Measurements from ENCODE around the gene ANKIB1. TPM values are rescaled to one million over a fixed set of nuclear protein-coding genes. Genes with fewer than 3 reads are reported as not detected.

ANKIB1 gene
- total and polyA plus RNA-seq, 4 donors: 3.9 to 14.8 (median 8.4) TPM

DNA sequence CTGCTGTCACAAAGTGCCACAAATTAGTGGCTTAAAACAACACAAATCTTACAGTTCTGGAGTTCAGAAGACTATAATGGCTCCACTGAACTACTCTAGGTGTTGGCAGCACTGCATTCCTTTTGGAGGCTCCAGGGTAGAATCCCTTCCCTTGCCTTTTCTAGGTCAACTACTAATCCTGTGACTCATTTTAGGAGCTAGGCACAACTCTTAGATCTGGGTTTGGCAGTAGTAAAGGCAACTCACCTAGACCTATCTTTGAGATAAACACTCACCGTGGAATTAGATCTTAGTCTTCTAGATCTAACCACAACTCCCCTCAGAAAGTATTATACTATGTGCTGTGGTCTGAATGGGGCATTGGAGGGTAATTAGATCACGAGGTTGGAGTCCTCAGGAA, 60.4 kb downstream of the ANKIB1 start:
- Histone ChIP-seq H3K9ac (ENCODE audit: low read depth in 1 of 2, low read length in 2 of 2) (no peak overlapping the region), H3K9me3 (ENCODE audit: control insufficient read depth in 4 of 4, low read length in 3 of 4) (no peaks in the 10 kb centered on the region), H3K4me1 (ENCODE audit: control insufficient read depth in 4 of 4, insufficient read depth in 4 of 4, low read length in 3 of 4) (no peaks in the 10 kb centered on the region), H3K36me3 (ENCODE audit: control insufficient read depth in 4 of 4, insufficient read depth in 3 of 4, low read depth in 1 of 4, low read length in 3 of 4) (peaks cover 0 to 4% (median 1%) of the 10 kb centered on the region in 4 donors), H3K27ac (ENCODE audit: low read depth in 1 of 2, low read length in 2 of 2) (no peak overlapping the region), H3K4me3 (ENCODE audit: low read depth in 1 of 3, low read length in 3 of 3) (no peak overlapping the region), H3K27me3 (ENCODE audit: control insufficient read depth in 4 of 4, insufficient read depth in 4 of 4, low read length in 3 of 4) (no peaks in the 10 kb centered on the region)
- 96% methylated on average over 2 of the region's 2 CpGs for WGBS
- no peak for DNase-seq (ENCODE audit: low spot score)
- no peak for TF ChIP-seq JUND (IDR thresholded peaks at IDR 0.05)
- TF ChIP-seq, protein P1, sequence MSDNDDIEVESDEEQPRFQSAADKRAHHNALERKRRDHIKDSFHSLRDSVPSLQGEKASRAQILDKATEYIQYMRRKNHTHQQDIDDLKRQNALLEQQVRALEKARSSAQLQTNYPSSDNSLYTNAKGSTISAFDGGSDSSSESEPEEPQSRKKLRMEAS (IDR thresholded peaks at IDR 0.05): no peak

DNA sequence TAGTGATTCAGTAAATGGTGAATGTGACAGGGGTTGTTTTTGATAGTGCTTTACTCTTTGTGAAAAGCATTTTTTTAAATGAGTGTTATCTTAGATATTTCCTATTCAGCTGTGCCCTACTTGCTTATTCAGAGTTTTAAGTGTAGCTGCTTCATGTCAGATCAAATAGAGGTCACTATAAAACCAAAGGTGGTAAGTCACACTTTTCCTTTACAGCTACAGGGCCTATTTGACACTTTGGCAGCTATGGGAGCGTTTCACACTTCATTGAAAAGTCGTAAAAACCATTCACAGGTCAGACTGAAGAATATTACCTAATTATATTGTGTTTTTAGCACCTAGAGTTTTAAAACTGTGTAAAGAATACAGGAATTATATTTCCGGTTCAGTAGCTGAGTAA, 67.3 kb downstream of the ANKIB1 start:
- Histone ChIP-seq H3K27ac (ENCODE audit: low read depth in 1 of 2, low read length in 2 of 2) (no peak overlapping the region), H3K4me3 (ENCODE audit: low read depth in 1 of 3, low read length in 3 of 3) (no peak overlapping the region), H3K9me3 (ENCODE audit: control insufficient read depth in 4 of 4, low read length in 3 of 4) (no peaks in the 10 kb centered on the region), H3K27me3 (ENCODE audit: control insufficient read depth in 4 of 4, insufficient read depth in 4 of 4, low read length in 3 of 4) (no peaks in the 10 kb centered on the region), H3K36me3 (ENCODE audit: control insufficient read depth in 4 of 4, insufficient read depth in 3 of 4, low read depth in 1 of 4, low read length in 3 of 4) (peaks cover 0 to 6% (median 1%) of the 10 kb centered on the region in 4 donors), H3K4me1 (ENCODE audit: control insufficient read depth in 4 of 4, insufficient read depth in 4 of 4, low read length in 3 of 4) (no peaks in the 10 kb centered on the region), H3K9ac (ENCODE audit: low read depth in 1 of 2, low read length in 2 of 2) (no peak overlapping the region)
- TF ChIP-seq, protein P1 (IDR thresholded peaks at IDR 0.05): no peak
- TF ChIP-seq FOXA1 (IDR thresholded peaks at IDR 0.05) (no peak), JUND (IDR thresholded peaks at IDR 0.05) (no peak), RXRA (IDR thresholded peaks at IDR 0.05) (no peak), SP1 (IDR thresholded peaks at IDR 0.05) (no peak), YY1 (IDR thresholded peaks at IDR 0.05) (no peak)
- TF ChIP-seq, protein P2, sequence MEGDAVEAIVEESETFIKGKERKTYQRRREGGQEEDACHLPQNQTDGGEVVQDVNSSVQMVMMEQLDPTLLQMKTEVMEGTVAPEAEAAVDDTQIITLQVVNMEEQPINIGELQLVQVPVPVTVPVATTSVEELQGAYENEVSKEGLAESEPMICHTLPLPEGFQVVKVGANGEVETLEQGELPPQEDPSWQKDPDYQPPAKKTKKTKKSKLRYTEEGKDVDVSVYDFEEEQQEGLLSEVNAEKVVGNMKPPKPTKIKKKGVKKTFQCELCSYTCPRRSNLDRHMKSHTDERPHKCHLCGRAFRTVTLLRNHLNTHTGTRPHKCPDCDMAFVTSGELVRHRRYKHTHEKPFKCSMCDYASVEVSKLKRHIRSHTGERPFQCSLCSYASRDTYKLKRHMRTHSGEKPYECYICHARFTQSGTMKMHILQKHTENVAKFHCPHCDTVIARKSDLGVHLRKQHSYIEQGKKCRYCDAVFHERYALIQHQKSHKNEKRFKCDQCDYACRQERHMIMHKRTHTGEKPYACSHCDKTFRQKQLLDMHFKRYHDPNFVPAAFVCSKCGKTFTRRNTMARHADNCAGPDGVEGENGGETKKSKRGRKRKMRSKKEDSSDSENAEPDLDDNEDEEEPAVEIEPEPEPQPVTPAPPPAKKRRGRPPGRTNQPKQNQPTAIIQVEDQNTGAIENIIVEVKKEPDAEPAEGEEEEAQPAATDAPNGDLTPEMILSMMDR (IDR thresholded peaks at IDR 0.05; ENCODE audit: low read depth, low read length, missing input control): no peak
- TF ChIP-seq, protein P3, sequence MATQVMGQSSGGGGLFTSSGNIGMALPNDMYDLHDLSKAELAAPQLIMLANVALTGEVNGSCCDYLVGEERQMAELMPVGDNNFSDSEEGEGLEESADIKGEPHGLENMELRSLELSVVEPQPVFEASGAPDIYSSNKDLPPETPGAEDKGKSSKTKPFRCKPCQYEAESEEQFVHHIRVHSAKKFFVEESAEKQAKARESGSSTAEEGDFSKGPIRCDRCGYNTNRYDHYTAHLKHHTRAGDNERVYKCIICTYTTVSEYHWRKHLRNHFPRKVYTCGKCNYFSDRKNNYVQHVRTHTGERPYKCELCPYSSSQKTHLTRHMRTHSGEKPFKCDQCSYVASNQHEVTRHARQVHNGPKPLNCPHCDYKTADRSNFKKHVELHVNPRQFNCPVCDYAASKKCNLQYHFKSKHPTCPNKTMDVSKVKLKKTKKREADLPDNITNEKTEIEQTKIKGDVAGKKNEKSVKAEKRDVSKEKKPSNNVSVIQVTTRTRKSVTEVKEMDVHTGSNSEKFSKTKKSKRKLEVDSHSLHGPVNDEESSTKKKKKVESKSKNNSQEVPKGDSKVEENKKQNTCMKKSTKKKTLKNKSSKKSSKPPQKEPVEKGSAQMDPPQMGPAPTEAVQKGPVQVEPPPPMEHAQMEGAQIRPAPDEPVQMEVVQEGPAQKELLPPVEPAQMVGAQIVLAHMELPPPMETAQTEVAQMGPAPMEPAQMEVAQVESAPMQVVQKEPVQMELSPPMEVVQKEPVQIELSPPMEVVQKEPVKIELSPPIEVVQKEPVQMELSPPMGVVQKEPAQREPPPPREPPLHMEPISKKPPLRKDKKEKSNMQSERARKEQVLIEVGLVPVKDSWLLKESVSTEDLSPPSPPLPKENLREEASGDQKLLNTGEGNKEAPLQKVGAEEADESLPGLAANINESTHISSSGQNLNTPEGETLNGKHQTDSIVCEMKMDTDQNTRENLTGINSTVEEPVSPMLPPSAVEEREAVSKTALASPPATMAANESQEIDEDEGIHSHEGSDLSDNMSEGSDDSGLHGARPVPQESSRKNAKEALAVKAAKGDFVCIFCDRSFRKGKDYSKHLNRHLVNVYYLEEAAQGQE (IDR thresholded peaks at IDR 0.05): no peak
- no peak for DNase-seq (ENCODE audit: low spot score)
- 86% methylated on average over 3 of the region's 3 CpGs for WGBS

DNA sequence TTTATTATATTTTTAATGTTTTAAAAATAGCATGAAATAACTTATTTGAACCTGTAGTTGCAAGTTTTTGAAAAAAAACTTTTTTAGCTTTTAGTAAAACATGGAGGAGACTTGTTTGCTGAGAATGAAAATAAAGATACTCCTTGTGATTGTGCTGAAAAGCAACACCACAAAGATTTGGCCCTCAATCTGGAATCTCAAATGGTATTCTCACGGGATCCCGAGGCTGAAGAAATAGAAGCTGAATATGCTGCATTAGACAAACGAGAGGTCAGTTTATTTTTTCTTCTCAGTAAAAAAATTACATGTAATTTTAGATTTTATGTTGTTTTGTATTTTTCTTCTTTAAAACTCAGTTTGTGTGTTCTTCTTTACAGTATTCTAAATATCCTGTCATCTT, 73.5 kb downstream of the ANKIB1 start:
- no peak for TF ChIP-seq SP1 (IDR thresholded peaks at IDR 0.05)
- TF ChIP-seq, protein P3 (IDR thresholded peaks at IDR 0.05): no peak
- TF ChIP-seq, protein P2 (IDR thresholded peaks at IDR 0.05; ENCODE audit: low read depth, low read length, missing input control): no peak
- TF ChIP-seq FOXA1 (IDR thresholded peaks at IDR 0.05): no peak
- no peak for TF ChIP-seq RXRA (IDR thresholded peaks at IDR 0.05)
- no peak overlapping the region for H3K4me3 ChIP-seq (ENCODE audit: low read depth in 1 of 3, low read length in 3 of 3)
- H3K36me3 ChIP-seq (ENCODE audit: control insufficient read depth in 4 of 4, insufficient read depth in 3 of 4, low read depth in 1 of 4, low read length in 3 of 4): peaks cover 0 to 3% (median 1%) of the 10 kb centered on the region in 4 donors
- DNase-seq (ENCODE audit: low spot score): no peak
- no peaks in the 10 kb centered on the region for H3K27me3 ChIP-seq (ENCODE audit: control insufficient read depth in 4 of 4, insufficient read depth in 4 of 4, low read length in 3 of 4)
- 93% methylated on average over 3 of the region's 3 CpGs for WGBS
- H3K9ac ChIP-seq (ENCODE audit: low read depth in 1 of 2, low read length in 2 of 2): no peak overlapping the region
- no peak overlapping the region for H3K27ac ChIP-seq (ENCODE audit: low read depth in 1 of 2, low read length in 2 of 2)
- H3K4me1 ChIP-seq (ENCODE audit: control insufficient read depth in 4 of 4, insufficient read depth in 4 of 4, low read length in 3 of 4): no peaks in the 10 kb centered on the region
- no peaks in the 10 kb centered on the region for H3K9me3 ChIP-seq (ENCODE audit: control insufficient read depth in 4 of 4, low read length in 3 of 4)
